ENCODE measurements around the gene COL6A3.

Gene COL6A3

GRCh38 chr2:237448626-237449025 lies 34.7 kb upstream of the COL6A3 start:
- no peak for TF ChIP-seq ZNF274 (IDR thresholded peaks at IDR 0.05; ENCODE audit: low read depth, low read length)
- no peak overlapping the region for H3K4me3 ChIP-seq (ENCODE audit: low read length)

- H3K4me3 ChIP-seq (ENCODE audit: low read length) = no peak overlapping the region
- no peak for TF ChIP-seq ZNF274 (IDR thresholded peaks at IDR 0.05; ENCODE audit: low read depth, low read length)
Observed at GRCh38 chr2:237448171-237448570, 34.2 kb upstream of the COL6A3 start.

GRCh38 chr2:237447496-237447895 lies 33.5 kb upstream of the COL6A3 start:
- no peak overlapping the region for H3K4me3 ChIP-seq (ENCODE audit: low read length)
- TF ChIP-seq ZNF274 (IDR thresholded peaks at IDR 0.05; ENCODE audit: low read depth, low read length) = no peak

DNA sequence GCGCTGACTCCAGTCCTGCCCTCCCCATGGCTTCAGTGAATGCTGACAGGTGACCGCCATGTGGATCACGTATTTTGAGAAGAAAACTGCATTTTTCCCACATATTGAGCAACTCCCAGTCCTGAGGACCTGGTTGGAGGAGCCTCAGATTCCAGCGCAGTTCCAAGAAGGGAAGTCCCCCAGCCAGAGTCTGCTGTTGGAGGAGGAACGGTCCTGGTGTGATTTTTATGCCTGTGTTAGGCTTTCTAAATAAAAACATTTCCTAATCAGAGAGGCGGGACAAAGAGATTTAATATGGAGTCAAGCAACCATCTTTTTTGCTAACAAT lies 32.3 kb upstream of the COL6A3 start:
- no peak overlapping the region for H3K4me3 ChIP-seq (ENCODE audit: low read length)
- no peak for TF ChIP-seq ZNF274 (IDR thresholded peaks at IDR 0.05; ENCODE audit: low read depth, low read length)

- H3K4me3 ChIP-seq (ENCODE audit: low read length) = no peak overlapping the region
- TF ChIP-seq ZNF274 (IDR thresholded peaks at IDR 0.05; ENCODE audit: low read depth, low read length) = no peak
Observed at GRCh38 chr2:237445611-237446337, 31.8 kb upstream of the COL6A3 start.

- no peak for TF ChIP-seq ZNF274 (IDR thresholded peaks at IDR 0.05; ENCODE audit: low read depth, low read length)
Observed at GRCh38 chr2:237444071-237444470, 30.1 kb upstream of the COL6A3 start.

GRCh38 chr2:237441605-237442274 lies 27.8 kb upstream of the COL6A3 start:
- no peak overlapping the region for H3K4me3 ChIP-seq (ENCODE audit: low read length)
- TF ChIP-seq ZNF274 (IDR thresholded peaks at IDR 0.05; ENCODE audit: low read depth, low read length) = no peak

More at GRCh38 chr2:237444071-237444470, 30.1 kb upstream of the COL6A3 start:
- no peak overlapping the region for H3K4me3 ChIP-seq (ENCODE audit: low read length)

DNA sequence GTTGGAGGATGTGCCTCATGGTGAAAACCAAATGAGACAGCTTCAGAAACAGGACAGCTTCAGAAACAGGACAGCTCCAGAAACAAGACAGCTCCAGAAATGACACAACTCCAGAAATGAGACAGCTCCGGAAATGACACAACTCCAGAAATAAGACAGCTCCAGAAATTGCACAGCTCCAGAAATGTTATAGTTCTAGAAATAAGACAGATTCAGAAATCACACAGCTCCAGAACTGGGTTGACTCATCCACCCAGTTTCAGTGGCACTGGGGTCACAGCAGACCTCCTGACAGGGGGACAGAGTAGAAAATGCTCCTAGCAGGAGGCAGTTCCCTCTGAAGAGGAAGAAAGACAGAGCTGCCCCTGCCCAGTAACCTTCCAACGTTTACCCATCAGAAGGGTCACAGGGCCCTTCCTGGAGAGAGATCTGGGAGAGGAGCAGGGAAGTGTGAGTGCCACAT lies 26.9 kb upstream of the COL6A3 start:
- H3K4me3 ChIP-seq (ENCODE audit: low read length) = no peak overlapping the region
- no peak for TF ChIP-seq ZNF274 (IDR thresholded peaks at IDR 0.05; ENCODE audit: low read depth, low read length)

DNA sequence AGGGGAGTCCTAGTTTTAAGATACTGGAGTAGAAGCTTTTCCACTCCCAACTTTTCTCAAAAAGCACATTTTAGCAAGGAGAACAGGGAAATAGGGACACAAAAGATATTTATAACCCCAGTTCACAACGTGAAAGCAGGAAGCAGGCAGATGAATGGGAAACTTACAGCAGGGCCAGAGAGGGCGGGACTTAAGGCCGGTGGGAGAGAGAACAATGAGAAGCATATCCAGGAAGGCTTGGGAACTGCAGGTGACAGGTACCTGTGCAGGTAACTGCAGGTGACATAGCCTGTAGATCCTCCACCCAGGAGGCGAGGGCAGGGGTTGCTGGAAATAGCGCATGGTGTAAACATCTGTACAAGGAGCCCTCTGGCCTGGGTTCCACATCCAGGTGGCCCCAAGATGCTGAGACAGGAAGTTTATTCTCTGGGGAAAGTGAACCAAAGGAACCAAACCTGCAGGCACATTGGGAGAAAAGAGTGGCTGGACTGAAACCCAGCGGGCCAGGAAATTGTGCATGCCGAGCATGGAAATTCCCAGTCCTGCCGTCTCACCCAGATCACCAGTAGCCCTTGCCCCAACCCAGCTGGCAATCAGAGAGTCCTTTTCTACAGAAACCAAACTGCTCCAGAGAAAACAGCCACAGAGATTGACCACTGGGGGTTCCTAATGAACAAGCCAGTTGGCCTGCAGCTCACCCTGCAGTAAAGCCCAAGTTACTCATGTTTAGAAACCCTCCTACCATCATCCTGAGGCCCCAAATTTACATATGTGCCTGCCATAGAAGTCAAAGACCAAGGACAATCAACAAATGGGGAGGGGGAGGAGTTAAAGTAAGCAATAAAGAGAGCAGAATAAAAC lies 24.3 kb upstream of the COL6A3 start:
- no peak for TF ChIP-seq ZNF274 (IDR thresholded peaks at IDR 0.05; ENCODE audit: low read depth, low read length)
- H3K4me3 ChIP-seq (ENCODE audit: low read length) = no peak overlapping the region

DNA sequence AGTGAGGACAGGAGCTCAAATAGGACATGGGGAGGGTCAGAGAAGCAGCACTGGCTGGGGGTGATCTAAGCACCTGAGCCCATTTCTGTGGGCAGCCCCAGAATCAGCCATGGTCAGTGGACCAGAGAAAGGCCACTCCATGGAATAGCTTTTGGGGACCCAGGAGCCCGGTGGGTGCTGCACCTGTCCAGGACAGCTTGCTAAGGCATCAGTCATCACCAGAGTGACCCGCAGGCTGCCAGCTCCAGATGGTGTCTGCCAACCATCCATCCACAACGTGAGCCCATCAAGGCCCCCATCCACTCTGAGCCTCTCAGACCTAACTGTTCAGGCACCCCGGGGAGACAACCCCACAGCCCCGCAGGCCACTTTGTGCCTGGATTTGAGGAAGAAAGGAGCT lies 23.6 kb upstream of the COL6A3 start:
- TF ChIP-seq ZNF274 (IDR thresholded peaks at IDR 0.05; ENCODE audit: low read depth, low read length) = no peak
- H3K4me3 ChIP-seq (ENCODE audit: low read length) = no peak overlapping the region

DNA sequence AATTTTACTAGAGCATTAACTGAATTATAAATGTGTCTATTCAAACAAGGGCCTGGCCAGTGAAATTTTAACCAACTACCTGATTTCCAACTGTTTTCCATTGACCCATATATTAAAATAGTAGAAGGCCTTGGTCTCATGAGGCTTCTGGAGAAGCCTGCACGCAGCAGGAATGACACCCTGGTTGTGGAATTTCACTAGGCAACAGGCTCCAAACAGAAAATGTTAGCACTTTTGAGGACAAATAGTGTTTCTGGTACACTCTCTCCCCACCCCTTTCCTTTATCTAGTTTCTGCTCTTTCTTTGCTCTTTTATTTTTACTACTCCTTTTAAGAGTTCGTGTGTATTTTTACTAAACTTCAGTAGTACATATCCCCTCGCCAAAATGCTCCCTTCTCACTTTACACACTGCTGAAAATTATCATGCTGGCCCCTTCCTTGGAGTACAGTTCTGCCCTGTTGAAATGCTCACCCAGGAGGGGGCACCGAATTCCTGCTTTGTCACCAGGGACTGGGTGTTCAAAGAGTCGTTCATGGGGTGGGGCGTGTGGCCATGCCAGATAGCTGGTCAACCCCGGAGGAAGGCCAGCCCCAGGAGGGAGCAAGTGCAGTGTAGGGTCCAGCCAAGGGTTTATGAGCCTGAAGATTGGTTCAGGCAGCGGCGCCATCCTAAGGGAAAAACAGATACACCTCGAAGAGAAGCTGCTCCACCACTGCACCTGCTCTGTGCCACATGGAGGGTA lies 22.1 kb upstream of the COL6A3 start:
- no peak for TF ChIP-seq ZNF274 (IDR thresholded peaks at IDR 0.05; ENCODE audit: low read depth, low read length)
- no peak overlapping the region for H3K4me3 ChIP-seq (ENCODE audit: low read length)

- no peak for TF ChIP-seq ZNF274 (IDR thresholded peaks at IDR 0.05; ENCODE audit: low read depth, low read length)
- no peak overlapping the region for H3K4me3 ChIP-seq (ENCODE audit: low read length)
Observed at GRCh38 chr2:237434866-237435311, 20.9 kb upstream of the COL6A3 start.

GRCh38 chr2:237433920-237434676 lies 20.1 kb upstream of the COL6A3 start:
- TF ChIP-seq ZNF274 (IDR thresholded peaks at IDR 0.05; ENCODE audit: low read depth, low read length) = no peak
- no peak overlapping the region for H3K4me3 ChIP-seq (ENCODE audit: low read length)
